NB4 (cell line): Measurements from ENCODE around the gene PSMD3.

Source experiments
- CTCF ChIP-seq: IDR thresholded peaks from one replicate; pipeline ENCODE4 v1.5.1; 2012; ENCODE audit warnings: low read depth, low read length
- POLR2A ChIP-seq: IDR thresholded peaks from 2 replicates; pipeline ENCODE4 v1.6.1; 2011; ENCODE audit warnings: mild to moderate bottlenecking; ENCODE audit not compliant: insufficient read length; ENCODE audit errors: extremely low read depth

DNA sequence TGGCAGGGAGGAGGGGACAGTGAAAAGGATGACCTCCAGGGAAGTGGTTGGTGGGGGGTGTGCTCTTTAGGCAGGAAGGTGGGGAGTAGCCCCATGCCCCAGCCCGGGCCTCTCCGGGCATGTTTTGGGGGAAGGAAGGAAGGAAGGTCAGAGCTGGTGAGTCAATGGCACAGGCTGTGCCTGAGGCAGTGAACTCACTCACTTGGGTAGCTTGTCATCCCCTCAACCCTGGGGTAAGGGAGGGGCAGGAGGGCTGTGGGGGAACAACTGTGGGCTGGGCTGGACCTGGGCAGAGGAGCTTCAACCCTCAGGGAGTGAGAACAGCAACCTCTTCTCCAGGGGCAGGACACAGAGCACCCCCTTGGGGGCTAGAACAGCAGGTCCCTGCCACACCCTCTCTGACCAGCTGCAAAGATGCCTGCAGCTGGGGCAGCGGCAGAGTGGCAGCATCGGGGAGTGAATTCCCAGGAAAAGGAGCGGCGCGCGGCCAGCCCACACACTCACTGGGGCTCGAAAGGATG lies 40.9 kb downstream of the PSMD3 start:
- TF ChIP-seq CTCF (no peak), POLR2A (no peak)
